ENCODE data around the gene PPM1M. TPM values are rescaled to one million over a fixed set of nuclear protein-coding genes. Genes with fewer than 3 reads are reported as not detected.

PPM1M gene
- total RNA-seq, 1 donor from 2014 or later = 16.9 TPM

GRCh38 chr3:52247409-52248164, 2.0 kb downstream of the PPM1M start:
- TF ChIP-seq CTCF (IDR thresholded peaks at IDR 0.05) = no peak
- H3K27me3 Mint-ChIP-seq (ENCODE audit: unreplicated experiment) = no peaks in the 10 kb centered on the region
- H3K4me3 Mint-ChIP-seq (ENCODE audit: unreplicated experiment) = no peak overlapping the region
- no peak for DNase-seq (ENCODE audit: extremely low spot score, unreplicated experiment)
- peak overlapping the region; percentile 86 for H3K27ac Mint-ChIP-seq (ENCODE audit: unreplicated experiment)
- no peaks in the 10 kb centered on the region for H3K9me3 Mint-ChIP-seq (ENCODE audit: unreplicated experiment)
- peaks cover 4% of the 10 kb centered on the region for H3K36me3 Mint-ChIP-seq (ENCODE audit: unreplicated experiment)
- H3K4me1 Mint-ChIP-seq (ENCODE audit: unreplicated experiment) = peaks cover 35% of the 10 kb centered on the region

GRCh38 chr3:52248165-52248541, 2.6 kb downstream of the PPM1M start:
- no peak for DNase-seq (ENCODE audit: extremely low spot score, unreplicated experiment)
- Mint-ChIP-seq H3K27ac (ENCODE audit: unreplicated experiment) (no peak overlapping the region), H3K27me3 (ENCODE audit: unreplicated experiment) (no peaks in the 10 kb centered on the region), H3K9me3 (ENCODE audit: unreplicated experiment) (no peaks in the 10 kb centered on the region), H3K4me1 (ENCODE audit: unreplicated experiment) (peaks cover 35% of the 10 kb centered on the region), H3K36me3 (ENCODE audit: unreplicated experiment) (peaks cover 7% of the 10 kb centered on the region), H3K4me3 (ENCODE audit: unreplicated experiment) (no peak overlapping the region)
- no peak for TF ChIP-seq CTCF (IDR thresholded peaks at IDR 0.05)

- no peaks in the 10 kb centered on the region for H3K27me3 Mint-ChIP-seq (ENCODE audit: unreplicated experiment)
- no peak overlapping the region for H3K4me3 Mint-ChIP-seq (ENCODE audit: unreplicated experiment)
Observed at GRCh38 chr3:52248816-52249547, 3.4 kb downstream of the PPM1M start.

GRCh38 chr3:52249683-52250082, 4.1 kb downstream of the PPM1M start:
- no peak for TF ChIP-seq CTCF (IDR thresholded peaks at IDR 0.05)
- no peak overlapping the region for H3K27ac Mint-ChIP-seq (ENCODE audit: unreplicated experiment)
- peaks cover 21% of the 10 kb centered on the region for H3K4me1 Mint-ChIP-seq (ENCODE audit: unreplicated experiment)
- no peak for DNase-seq (ENCODE audit: extremely low spot score, unreplicated experiment)
- no peaks in the 10 kb centered on the region for H3K27me3 Mint-ChIP-seq (ENCODE audit: unreplicated experiment)
- H3K36me3 Mint-ChIP-seq (ENCODE audit: unreplicated experiment) = peaks cover 12% of the 10 kb centered on the region
- H3K4me3 Mint-ChIP-seq (ENCODE audit: unreplicated experiment) = no peak overlapping the region
- H3K9me3 Mint-ChIP-seq (ENCODE audit: unreplicated experiment) = no peaks in the 10 kb centered on the region

More at GRCh38 chr3:52248816-52249547, 3.4 kb downstream of the PPM1M start:
- no peak for DNase-seq (ENCODE audit: extremely low spot score, unreplicated experiment)
- H3K4me1 Mint-ChIP-seq (ENCODE audit: unreplicated experiment) = peaks cover 28% of the 10 kb centered on the region
- no peak for TF ChIP-seq CTCF (IDR thresholded peaks at IDR 0.05)
- no peak overlapping the region for H3K27ac Mint-ChIP-seq (ENCODE audit: unreplicated experiment)
- peaks cover 12% of the 10 kb centered on the region for H3K36me3 Mint-ChIP-seq (ENCODE audit: unreplicated experiment)
- no peaks in the 10 kb centered on the region for H3K9me3 Mint-ChIP-seq (ENCODE audit: unreplicated experiment)

- TF ChIP-seq CTCF (IDR thresholded peaks at IDR 0.05) = no peak
- Mint-ChIP-seq H3K9me3 (ENCODE audit: unreplicated experiment) (no peaks in the 10 kb centered on the region), H3K27me3 (ENCODE audit: unreplicated experiment) (no peaks in the 10 kb centered on the region), H3K36me3 (ENCODE audit: unreplicated experiment) (peaks cover 13% of the 10 kb centered on the region), H3K4me3 (ENCODE audit: unreplicated experiment) (no peak overlapping the region), H3K4me1 (ENCODE audit: unreplicated experiment) (peaks cover 16% of the 10 kb centered on the region), H3K27ac (ENCODE audit: unreplicated experiment) (no peak overlapping the region)
- no peak for DNase-seq (ENCODE audit: extremely low spot score, unreplicated experiment)
Observed at GRCh38 chr3:52250122-52250521, 4.6 kb downstream of the PPM1M start.
